H54 (cell line): Measurements from ENCODE around the gene PRPF38B.

Source experiments
- DNase-seq: peaks from one replicate; pipeline ENCODE4 v3.0.0; 2011; ENCODE audit warnings: low spot score, mixed read lengths; ENCODE audit not compliant: insufficient read length
- FAIRE-seq: peaks from 3 replicates; lab custom pipeline; 2011; peaks lifted over from hg19 to GRCh38; lab: Jason Lieb, UNC
- POLR2A ChIP-seq: IDR thresholded peaks from 2 replicates; pipeline ENCODE4 v1.6.1; 2011; ENCODE audit warnings: low read depth, mild to moderate bottlenecking, low read length

Gene PRPF38B

DNA sequence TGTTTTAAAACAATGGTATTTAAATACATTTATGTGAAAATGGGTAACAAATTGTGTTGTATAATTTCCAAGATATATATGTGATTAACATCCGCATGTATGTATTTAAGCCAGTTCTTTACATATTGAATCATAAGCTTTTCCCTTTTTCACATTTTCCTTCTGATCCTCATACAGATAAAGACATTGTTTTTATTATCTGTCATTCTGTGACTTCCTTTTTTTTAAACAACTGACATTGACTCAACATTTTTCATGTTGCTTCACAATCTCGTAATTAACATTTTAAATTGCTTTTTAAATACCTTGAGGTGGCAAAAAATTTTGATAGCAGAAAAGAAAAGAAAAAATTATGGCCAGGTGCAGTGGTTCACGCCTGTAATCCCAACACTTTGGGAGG lies 55.8 kb downstream of the PRPF38B start:
- no peak for TF ChIP-seq POLR2A
- FAIRE-seq: no peak
- DNase-seq: no peak

DNA sequence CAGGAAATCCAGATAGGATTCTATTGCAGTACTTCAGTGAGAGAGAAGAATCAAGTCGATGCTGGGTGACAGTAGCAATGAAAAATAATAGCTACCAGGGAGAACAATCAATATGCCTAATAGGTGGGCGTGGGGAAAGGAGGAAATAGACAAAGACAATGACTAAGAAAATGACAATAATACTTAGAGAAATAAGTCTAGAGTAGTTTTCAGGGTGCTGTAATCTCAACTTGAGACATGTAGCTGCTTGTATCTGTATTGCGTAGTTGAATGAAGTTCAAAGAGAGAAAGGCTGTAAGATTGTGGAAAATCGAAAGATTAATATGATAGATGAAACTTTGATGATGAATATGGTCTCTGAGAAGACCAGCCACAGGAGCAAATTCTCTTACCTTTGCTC lies 57.0 kb downstream of the PRPF38B start:
- FAIRE-seq: peak; percentile 78
- no peak for DNase-seq

DNA sequence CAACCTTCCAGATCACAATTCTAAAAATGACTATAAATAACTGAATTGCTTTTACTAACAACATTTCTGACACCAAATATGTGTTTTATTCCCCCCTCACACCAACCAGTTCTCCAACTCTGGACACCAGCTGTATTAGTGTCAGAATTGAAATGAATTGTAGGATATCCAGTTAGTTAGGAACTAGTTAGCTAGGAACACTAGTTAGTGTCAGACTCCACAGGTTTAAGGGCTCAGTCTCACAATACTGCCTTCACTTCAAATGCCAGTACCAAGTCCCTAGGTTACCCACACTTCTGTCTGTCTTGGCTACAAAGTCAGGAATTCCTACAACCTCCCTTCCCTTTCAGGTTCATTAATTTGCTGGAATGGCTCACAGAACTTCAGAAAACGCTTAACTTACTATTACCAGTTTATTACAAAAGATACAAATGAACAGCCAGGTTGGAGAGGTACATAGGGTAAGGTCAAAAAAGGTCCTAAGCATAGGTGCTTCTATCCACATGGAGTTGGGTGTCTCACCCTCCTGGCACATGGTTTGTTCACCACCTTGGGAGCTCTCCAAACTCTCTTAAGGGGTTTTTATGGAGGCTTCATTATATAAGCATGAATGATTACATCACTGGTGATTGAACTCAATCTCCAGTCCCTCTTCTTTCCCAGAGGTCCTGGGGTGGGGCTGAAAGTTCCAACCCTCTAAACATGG lies 58.5 kb downstream of the PRPF38B start:
- DNase-seq (no peak), FAIRE-seq (peak; percentile 33)
- no peak for TF ChIP-seq POLR2A

More for the DNA sequence above, 57.0 kb downstream of the PRPF38B start:
- no peak for TF ChIP-seq POLR2A
